ENCODE data around the gene MAP4K5.
A peak's percentile ranks its signal among the peaks of the same experiment; 100 is the strongest.
"Not testable (repeated sequence)": the region's sequence is repeated elsewhere in the genome, so short reads cannot be mapped to it uniquely, and the experiment has no call there.

The MAP4K5 gene

GRCh38 chr14:50532502-50533240 lies at the start of gene MAP4K5:
MAP4K5 (minus strand) TSS chr14:50532569; CDS start chr14:50532049, 520 bp downstream.
- DNase-seq = peak; percentile 92

- no peak for DNase-seq
Observed at GRCh38 chr14:50578433-50578832, 46.1 kb upstream of the MAP4K5 start.

GRCh38 chr14:50577982-50578381 lies 45.6 kb upstream of the MAP4K5 start:
- DNase-seq = no peak

- no peak for DNase-seq
Observed at GRCh38 chr14:50575769-50576168, 43.4 kb upstream of the MAP4K5 start.

- no peak for DNase-seq
Observed at GRCh38 chr14:50573862-50574261, 41.5 kb upstream of the MAP4K5 start.

- DNase-seq = no peak
Observed at GRCh38 chr14:50569714-50570274, 37.4 kb upstream of the MAP4K5 start.

- DNase-seq = no peak
Observed at GRCh38 chr14:50562841-50563240, 30.5 kb upstream of the MAP4K5 start.

GRCh38 chr14:50560931-50561285 lies 28.5 kb upstream of the MAP4K5 start:
- DNase-seq = peak; percentile 13

GRCh38 chr14:50559990-50560930 lies 27.9 kb upstream of the MAP4K5 start, which contains the start of gene ATL1:
ATL1 (plus strand) TSS chr14:50560145; CDS start chr14:50560266, 121 bp downstream.
- peak; percentile 26 for DNase-seq

GRCh38 chr14:50552796-50553195 lies 20.4 kb upstream of the MAP4K5 start:
- DNase-seq = not testable (repeated sequence)

- DNase-seq = no peak
Observed at GRCh38 chr14:50551877-50552276, 19.5 kb upstream of the MAP4K5 start.

GRCh38 chr14:50550294-50550693 lies 17.9 kb upstream of the MAP4K5 start:
- DNase-seq = no peak

- no peak for DNase-seq
Observed at GRCh38 chr14:50545618-50546017, 13.2 kb upstream of the MAP4K5 start.

- no peak for DNase-seq
Observed at GRCh38 chr14:50544911-50545310, 12.5 kb upstream of the MAP4K5 start.

GRCh38 chr14:50542941-50543418 lies 10.6 kb upstream of the MAP4K5 start:
- peak; percentile 56 for DNase-seq

GRCh38 chr14:50541159-50541567 lies 8.8 kb upstream of the MAP4K5 start:
- DNase-seq = no peak

GRCh38 chr14:50539051-50539450 lies 6.7 kb upstream of the MAP4K5 start:
- DNase-seq = no peak

- not testable (repeated sequence) for DNase-seq
Observed at GRCh38 chr14:50538034-50538433, 5.7 kb upstream of the MAP4K5 start.

GRCh38 chr14:50534997-50535396 lies 2.6 kb upstream of the MAP4K5 start:
- no peak for DNase-seq

GRCh38 chr14:50534416-50534815 lies 2.0 kb upstream of the MAP4K5 start:
- DNase-seq = no peak

- DNase-seq = no peak
Observed at GRCh38 chr14:50533806-50534205, 1.4 kb upstream of the MAP4K5 start.

- DNase-seq = no peak
Observed at GRCh38 chr14:50533241-50533705, 904 bp upstream of the MAP4K5 start.

Measured in CD4-positive, alpha-beta T cell treated with Interleukin-10 for 1 hour (primary cell).